K562 (cell line): Measurements from ENCODE around the gene GLP1R. TPM values are rescaled to one million over a fixed set of nuclear protein-coding genes. Genes with fewer than 3 reads are reported as not detected.

Experiments
- ATAC-seq: fragments of 200-7000 bp; cut with Tn5 transposase; 3 replicates; pipeline ENCODE4 v1.9.1; 2020; ENCODE audit warnings: moderate library complexity
- BruUV-seq: library from RNA; stranded (reverse); fragments of 400-500 nt; replicated peaks from 2 replicates; lab custom pipeline; 2021; lab: Mats Ljungman, UMichigan
- CTCF ChIA-PET: fragments of 300-600 bp; formaldehyde crosslinking; extraction: SDS; loops from one replicate; lab custom pipeline; 2021; ENCODE audit warnings: low intra/inter-chr PET ratio; lab: Yijun Ruan, JAX
- POLR2A ChIA-PET: fragments of 300-600, 350-650 bp; sonication (Branson Sonifier 250); formaldehyde crosslinking; extraction: SDS; loops from one replicate; lab custom pipeline; 2021; ENCODE audit warnings: antibody characterized with exemption, inconsistent platforms; lab: Yijun Ruan, JAX
- DNase-seq, 4 experiments: peaks; one replicate each; pipeline versions ENCODE4 v3.0.0 to v3.0.0-alpha.2; 2011 to 2018; ENCODE audit warnings: low spot score in 3 of 4, mixed read lengths in 3 of 4; ENCODE audit errors: extremely low read depth in 1 of 4
- FAIRE-seq: peaks from 2 replicates; lab custom pipeline; 2011; peaks lifted over from hg19 to GRCh38; lab: Jason Lieb, UNC
- H2AFZ ChIP-seq: 2 replicates; pipeline ENCODE4 v1.6.0; 2011; ENCODE audit warnings: low read depth, low read length, control low read depth, inconsistent platforms
- H3K27ac ChIP-seq: fragments of 200-600 bp; 3 replicates; pipeline ENCODE4 v1.8.0; 2011; ENCODE audit warnings: low read depth, mild to moderate bottlenecking, control low read depth, inconsistent platforms, low read length, moderate library complexity, mixed read lengths; ENCODE audit errors: extremely low read depth
- H3K27me3 ChIP-seq, 2 experiments: fragments of 300-600 bp in 1 of 2; 2 replicates in 1 of 2; 3 replicates in 1 of 2; pipeline versions ENCODE4 v1.6.0 to v1.8.0; 2011; ENCODE audit warnings: inconsistent platforms in 2 of 2, low read length in 2 of 2, mild to moderate bottlenecking in 1 of 2, mixed read lengths in 1 of 2, moderate library complexity in 1 of 2; ENCODE audit not compliant: control insufficient read depth in 2 of 2, insufficient read depth in 2 of 2
- H3K36me3 ChIP-seq: fragments of 300-600 bp; 3 replicates; pipeline ENCODE4 v1.8.0; 2011; ENCODE audit warnings: mild to moderate bottlenecking, low read length, inconsistent platforms; ENCODE audit not compliant: control insufficient read depth, insufficient read depth
- H3K4me1 ChIP-seq, 2 experiments: fragments of 200-600 bp in 1 of 2; replicated peaks in 1 of 2; 2 replicates in 1 of 2; 3 replicates in 1 of 2; pipeline versions ENCODE4 v1.5.1 to v1.8.0; 2011; ENCODE audit warnings: inconsistent platforms in 2 of 2, low read length in 2 of 2, mild to moderate bottlenecking in 1 of 2, mixed read lengths in 1 of 2, moderate library complexity in 1 of 2; ENCODE audit not compliant: control insufficient read depth in 2 of 2, insufficient read depth in 2 of 2
- H3K4me2 ChIP-seq: 2 replicates; pipeline ENCODE4 v1.6.1; 2011; ENCODE audit warnings: low read length, control low read depth, inconsistent platforms, mixed read lengths; ENCODE audit not compliant: insufficient read depth
- H3K4me3 ChIP-seq: fragments of 200-600 bp; sonication (generic), shearing (Covaris generic); 2 replicates; pipeline ENCODE4 v1.5.1; 2016; ENCODE audit warnings: control low read depth, inconsistent platforms
- H3K79me2 ChIP-seq: fragments of 200-600 bp; 3 replicates; pipeline ENCODE4 v1.8.0; 2011; ENCODE audit warnings: low read length, inconsistent platforms; ENCODE audit not compliant: control insufficient read depth, insufficient read depth
- H3K9ac ChIP-seq, 2 experiments: 2 replicates each; pipeline versions ENCODE4 v1.6.0 to v1.6.1; 2011; ENCODE audit warnings: low read depth in 2 of 2, low read length in 2 of 2, control low read depth in 1 of 2, inconsistent platforms in 1 of 2, mild to moderate bottlenecking in 1 of 2, mixed read lengths in 1 of 2; ENCODE audit not compliant: insufficient read depth in 1 of 2
- H3K9me1 ChIP-seq: one replicate; pipeline ENCODE4 v1.6.0; 2011; ENCODE audit warnings: inconsistent platforms, mild to moderate bottlenecking, low read length, moderate library complexity; ENCODE audit not compliant: control insufficient read depth, insufficient read depth
- H3K9me3 ChIP-seq: replicated peaks from 2 replicates; pipeline ENCODE4 v1.5.1; 2011; ENCODE audit warnings: low read depth, low read length, inconsistent platforms; ENCODE audit not compliant: control insufficient read depth, insufficient read depth
- H4K20me1 ChIP-seq: replicated peaks from 2 replicates; pipeline ENCODE4 v1.6.1; 2011; ENCODE audit warnings: low read length, inconsistent platforms, mixed read lengths; ENCODE audit not compliant: control insufficient read depth, insufficient read depth
- C11orf30 ChIP-seq: fragments of 450-650 bp; IDR thresholded peaks from 2 replicates; pipeline ENCODE4 v1.6.1; 2016; ENCODE audit warnings: low read depth, mild to moderate bottlenecking
- HLTF ChIP-seq: fragments of 450-650 bp; IDR thresholded peaks from 2 replicates; pipeline ENCODE4 v1.6.1; 2016
- MEF2D ChIP-seq: conservative IDR thresholded peaks from 2 replicates; pipeline ENCODE4 v1.6.1; 2016; ENCODE audit warnings: low read depth, missing genetic modification characterization, missing compliant biosample characterization
- SMARCB1 ChIP-seq: IDR thresholded peaks from 2 replicates; pipeline ENCODE4 v1.6.1; 2011; ENCODE audit warnings: improper control_type of control experiment, low read depth; ENCODE audit not compliant: insufficient read length
- ZNF121 ChIP-seq: sonication (generic); formaldehyde crosslinking; conservative IDR thresholded peaks from 2 replicates; pipeline ENCODE4 v1.8.0; 2022; ENCODE audit warnings: missing genetic modification reagents
- ZNF165 ChIP-seq: fragments of 250-450 bp; sonication (Bioruptor Pico); IDR thresholded peaks from 2 replicates; pipeline ENCODE4 v1.4.0; 2020; ENCODE audit warnings: borderline replicate concordance
- ZNF316 ChIP-seq: fragments of 450-650 bp; IDR thresholded peaks from 2 replicates; pipeline ENCODE4 v1.6.1; 2016
- WGBS: fragments of 100-300 bp; shearing (Covaris generic); methylation state at CpG from one replicate; pipeline ENCODE4 v1.1.6; 2016; ENCODE audit warnings: low coverage, mixed read lengths; ENCODE audit not compliant: insufficient coverage; ENCODE audit errors: missing lambda C conversion rate; 5-methylcytosine and 5-hydroxymethylcytosine counted together
- in situ Hi-C: fragments of 300-500 bp; cut with MboI; formaldehyde crosslinking; loops from 4 replicates; pipeline ENCODE4 v1.15.0; 2018; ENCODE audit warnings: inconsistent platforms, mixed read lengths
- intact Hi-C: fragments of 100-400 bp; cut with micrococcal nuclease; formaldehyde crosslinking; loops from 2 replicates; pipeline ENCODE4 v1.14.2; 2022
- polyA plus RNA-seq, 8 experiments: library from polyadenylated mRNA; depleted of rRNA in 4 of 8; stranded (reverse) in 5 of 8; unstranded in 3 of 8; fragments of >200 nt; fragmentation: Nextera tagmentation in 2 of 8; fragmentation: Illumina TruSeq in 1 of 8; extraction: Ambion mirVana in 2 of 8; extraction: Trizol in 1 of 8; gene quantifications; 2 replicates each; pipeline versions ENCODE4 v1.2.1 to v1.2.3, GENCODE V29; 2011 to 2014; ENCODE audit warnings: inconsistent platforms in 1 of 8, missing spikeins in 1 of 8
- total RNA-seq, 7 experiments: library from RNA; depleted of rRNA in 6 of 7; stranded (reverse); fragments of >200 nt in 6 of 7; fragmentation: Illumina TruSeq in 2 of 7; extraction: Trizol in 2 of 7; gene quantifications; 2 replicates each; pipeline versions ENCODE4 v1.2.1 to v1.2.3, GENCODE V29; 2011 to 2021; ENCODE audit warnings: low replicate concordance in 1 of 7

Gene GLP1R
- total and polyA plus RNA-seq, 9 of the 15 experiments (the other 6 are each of a cell fraction or from before 2014, with no cell fraction given) = not detected

GRCh38 chr6:39111280-39111679 lies 62.7 kb downstream of the GLP1R start:
- Histone ChIP-seq H3K9ac (no peak overlapping the region), H3K9me1 (peaks cover 3% of the 10 kb centered on the region), H3K27me3 (no peaks in the 10 kb centered on the region), H3K79me2 (no peaks in the 10 kb centered on the region), H3K4me2 (no peak overlapping the region), H2AFZ (no peak overlapping the region), H4K20me1 (no peaks in the 10 kb centered on the region), H3K36me3 (0 out of 3 replicates have a peak, but pooled peaks cover 6% of the 10 kb centered on the region), H3K9me3 (no peaks in the 10 kb centered on the region), H3K4me1 (peaks cover 6 to 10% of the 10 kb centered on the region in 2 experiments; a peak in 4 of 5 replicates), H3K27ac (no peak overlapping the region), H3K4me3 (no peak overlapping the region)
- 44% methylated on average over 5 of the region's 5 CpGs for WGBS
- CTCF ChIA-PET = no interaction called here
- intact Hi-C loops = loop anchor here (10.0 kb wide), 1 partner anchor 114 kb away; the partner anchor contains the start of gene KCNK5
- BruUV-seq = no TSS peak
- no peak for FAIRE-seq
- ATAC-seq = no peak
- POLR2A ChIA-PET = interaction anchor here (1.5 kb wide), 1 partner anchor 8 kb away, joined by 3 read pairs; no protein-coding TSS in a partner anchor
- in situ Hi-C loops = no loop called here
- TF ChIP-seq MEF2D (no peak), ZNF165 (CRISPR knock-in tag) (no peak), ZNF316 (peak; percentile 67), SMARCB1 (no peak), ZNF121 (CRISPR knock-in tag) (no peak), HLTF (no peak), C11orf30 (peak; percentile 32; the same call in 1 of the 2 replicates)
- DNase-seq = no peak
